ENCODE data around the gene ZC3H18. TPM values are rescaled to one million over a fixed set of nuclear protein-coding genes. Genes with fewer than 3 reads are reported as not detected.

ZC3H18 gene
- total and polyA plus RNA-seq, 2 donors from 2014 or later = 11.4 to 38.2 TPM

DNA sequence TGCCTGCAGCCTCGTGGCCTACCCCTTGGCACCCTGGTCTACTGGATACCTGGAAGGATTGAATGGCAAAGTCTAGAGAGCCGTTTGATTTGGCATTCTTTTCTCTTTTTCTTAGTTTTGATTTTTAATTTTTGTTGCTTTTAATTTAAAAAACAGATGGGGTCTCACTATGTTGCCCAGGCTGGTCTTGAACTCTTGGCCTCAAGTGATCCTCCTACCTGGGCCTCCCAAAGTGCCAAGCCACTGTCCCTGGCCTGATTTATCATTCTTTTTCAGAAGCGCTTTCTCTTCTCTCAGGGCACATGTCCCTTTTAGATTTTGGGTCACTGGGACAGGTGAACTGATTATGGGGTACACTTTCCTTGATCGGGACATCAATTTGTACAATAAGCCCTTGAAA, 10.8 kb downstream of the ZC3H18 start:
- no peak overlapping the region for H3K4me3 ChIP-seq (ENCODE audit: low read length in 3 of 3)
- no peak overlapping the region for H3K27ac ChIP-seq (ENCODE audit: low read depth in 2 of 2, low read length in 2 of 2)
- H3K27me3 ChIP-seq (ENCODE audit: control insufficient read depth, insufficient read depth, low read length) = no peaks in the 10 kb centered on the region
- H3K36me3 ChIP-seq (ENCODE audit: control insufficient read depth in 2 of 3, insufficient read depth in 3 of 3, low read length in 3 of 3) = peaks cover 3 to 17% (median 17%) of the 10 kb centered on the region in 3 donors
- H3K4me1 ChIP-seq (ENCODE audit: control insufficient read depth in 2 of 3, insufficient read depth in 2 of 3, low read depth in 1 of 3, low read length in 3 of 3) = no peaks in the 10 kb centered on the region
- FAIRE-seq (no peak), DNase-seq (no peak)
- no peak overlapping the region for H3K9ac ChIP-seq (ENCODE audit: low read length in 3 of 3)
- intact Hi-C loops (cut with DNase I) = no loop called here
- TF ChIP-seq, protein P1, sequence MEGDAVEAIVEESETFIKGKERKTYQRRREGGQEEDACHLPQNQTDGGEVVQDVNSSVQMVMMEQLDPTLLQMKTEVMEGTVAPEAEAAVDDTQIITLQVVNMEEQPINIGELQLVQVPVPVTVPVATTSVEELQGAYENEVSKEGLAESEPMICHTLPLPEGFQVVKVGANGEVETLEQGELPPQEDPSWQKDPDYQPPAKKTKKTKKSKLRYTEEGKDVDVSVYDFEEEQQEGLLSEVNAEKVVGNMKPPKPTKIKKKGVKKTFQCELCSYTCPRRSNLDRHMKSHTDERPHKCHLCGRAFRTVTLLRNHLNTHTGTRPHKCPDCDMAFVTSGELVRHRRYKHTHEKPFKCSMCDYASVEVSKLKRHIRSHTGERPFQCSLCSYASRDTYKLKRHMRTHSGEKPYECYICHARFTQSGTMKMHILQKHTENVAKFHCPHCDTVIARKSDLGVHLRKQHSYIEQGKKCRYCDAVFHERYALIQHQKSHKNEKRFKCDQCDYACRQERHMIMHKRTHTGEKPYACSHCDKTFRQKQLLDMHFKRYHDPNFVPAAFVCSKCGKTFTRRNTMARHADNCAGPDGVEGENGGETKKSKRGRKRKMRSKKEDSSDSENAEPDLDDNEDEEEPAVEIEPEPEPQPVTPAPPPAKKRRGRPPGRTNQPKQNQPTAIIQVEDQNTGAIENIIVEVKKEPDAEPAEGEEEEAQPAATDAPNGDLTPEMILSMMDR (IDR thresholded peaks at IDR 0.05; ENCODE audit: borderline replicate concordance, extremely low read depth, insufficient read depth) = no peak
- no peaks in the 10 kb centered on the region for H3K9me3 ChIP-seq (ENCODE audit: control insufficient read depth in 2 of 3, insufficient read depth in 1 of 3, low read length in 3 of 3)

DNA sequence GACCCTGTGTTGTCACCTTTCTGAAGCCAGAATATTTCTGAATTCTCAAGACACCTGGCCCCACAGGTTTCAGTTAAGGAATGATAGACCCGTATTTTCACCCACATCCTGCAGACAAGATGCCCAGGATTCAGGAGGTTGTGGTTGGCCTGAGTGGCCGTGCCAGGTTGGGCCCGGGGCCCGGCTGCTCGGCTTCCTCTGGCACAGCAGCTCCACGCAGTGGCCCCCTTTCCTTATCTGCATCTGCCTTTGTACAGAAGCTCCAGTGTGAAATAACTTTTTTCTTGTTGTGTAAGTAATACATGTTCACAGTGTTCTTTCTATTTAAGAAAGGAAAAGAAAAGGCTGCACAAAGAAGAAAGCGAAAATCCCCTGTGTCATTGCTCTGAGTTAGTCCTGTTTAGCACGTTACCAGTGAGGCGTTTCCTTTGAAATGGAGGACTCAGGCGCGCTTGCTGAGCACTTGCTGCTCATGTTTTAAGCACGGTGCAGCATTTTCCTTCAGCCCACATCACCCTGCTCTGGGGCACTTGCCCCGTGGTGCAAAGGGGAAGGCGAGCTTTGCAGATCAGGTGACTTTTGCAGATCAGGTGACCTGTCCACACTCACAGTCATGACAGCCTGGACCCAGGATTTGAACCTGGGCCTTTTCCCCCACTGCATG, 12.8 kb downstream of the ZC3H18 start:
- H3K4me1 ChIP-seq (ENCODE audit: control insufficient read depth in 2 of 3, insufficient read depth in 2 of 3, low read depth in 1 of 3, low read length in 3 of 3) = no peaks in the 10 kb centered on the region
- no peak overlapping the region for H3K27ac ChIP-seq (ENCODE audit: low read depth in 2 of 2, low read length in 2 of 2)
- H3K36me3 ChIP-seq (ENCODE audit: control insufficient read depth in 2 of 3, insufficient read depth in 3 of 3, low read length in 3 of 3) = peaks cover 0 to 31% (median 21%) of the 10 kb centered on the region in 3 donors
- FAIRE-seq = no peak
- TF ChIP-seq, protein P1 (IDR thresholded peaks at IDR 0.05; ENCODE audit: borderline replicate concordance, extremely low read depth, insufficient read depth) = no peak
- no peaks in the 10 kb centered on the region for H3K27me3 ChIP-seq (ENCODE audit: control insufficient read depth, insufficient read depth, low read length)
- no peaks in the 10 kb centered on the region for H3K9me3 ChIP-seq (ENCODE audit: control insufficient read depth in 2 of 3, insufficient read depth in 1 of 3, low read length in 3 of 3)
- H3K9ac ChIP-seq (ENCODE audit: low read length in 3 of 3) = no peak overlapping the region
- no peak for DNase-seq
- no peak overlapping the region for H3K4me3 ChIP-seq (ENCODE audit: low read length in 3 of 3)
- intact Hi-C loops (cut with DNase I) = no loop called here

DNA sequence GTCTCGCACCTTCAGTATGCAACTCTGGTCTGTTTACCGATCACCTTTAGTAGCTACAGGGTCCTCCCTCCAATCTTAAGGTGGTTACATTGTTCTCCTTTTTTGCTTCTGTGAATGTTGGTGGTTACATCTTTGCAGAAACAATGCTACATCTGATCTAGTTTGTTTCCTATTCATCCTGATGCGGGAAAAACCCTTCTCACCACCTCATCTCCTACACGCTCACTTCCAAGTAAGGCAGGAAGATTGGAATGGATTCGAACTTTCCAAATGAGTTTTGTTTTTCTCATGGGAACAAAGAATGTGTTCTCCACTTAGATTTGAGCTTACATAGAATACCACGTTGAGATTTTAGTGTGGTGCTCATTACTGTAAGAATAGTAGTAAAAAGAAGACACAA, 14.5 kb downstream of the ZC3H18 start:
- intact Hi-C loops (cut with DNase I) = no loop called here
- H3K36me3 ChIP-seq (ENCODE audit: control insufficient read depth in 2 of 3, insufficient read depth in 3 of 3, low read length in 3 of 3) = peaks cover 0 to 38% (median 33%) of the 10 kb centered on the region in 3 donors

More for the DNA sequence above, 14.5 kb downstream of the ZC3H18 start:
- Histone ChIP-seq H3K9me3 (ENCODE audit: control insufficient read depth in 2 of 3, insufficient read depth in 1 of 3, low read length in 3 of 3) (no peaks in the 10 kb centered on the region), H3K9ac (ENCODE audit: low read length in 3 of 3) (no peak overlapping the region), H3K4me1 (ENCODE audit: control insufficient read depth in 2 of 3, insufficient read depth in 2 of 3, low read depth in 1 of 3, low read length in 3 of 3) (no peaks in the 10 kb centered on the region), H3K27ac (ENCODE audit: low read depth in 2 of 2, low read length in 2 of 2) (no peak overlapping the region), H3K27me3 (ENCODE audit: control insufficient read depth, insufficient read depth, low read length) (no peaks in the 10 kb centered on the region), H3K4me3 (ENCODE audit: low read length in 3 of 3) (no peak overlapping the region)
- no peak for FAIRE-seq
- TF ChIP-seq, protein P1 (IDR thresholded peaks at IDR 0.05; ENCODE audit: borderline replicate concordance, extremely low read depth, insufficient read depth) = no peak
- no peak for DNase-seq

All from kidney (tissue), 14 donors.